Right ventricle myocardium superior (tissue), 1 donor: ENCODE data around the gene EFCAB12. TPM values are rescaled to one million over a fixed set of nuclear protein-coding genes. Genes with fewer than 3 reads are reported as not detected.
"Not testable (repeated sequence)": the region's sequence is repeated elsewhere in the genome, so short reads cannot be mapped to it uniquely, and the experiment has no call there.

Experiments used
- ATAC-seq: fragments of 200-7000 bp; cut with Tn5 transposase; one replicate; pipeline ENCODE4 v1.9.1; 2020; ENCODE audit warnings: mild to moderate bottlenecking; ENCODE audit not compliant: poor library complexity
- DNase-seq: peaks from one replicate; pipeline ENCODE4 v3.0.0-alpha.2; 2020
- intact Hi-C: fragments of 100-400 bp; cut with DNase I; formaldehyde crosslinking; loops from one replicate; pipeline ENCODE4 v1.11.2; 2022
- total RNA-seq: library from RNA; stranded (reverse); fragmentation: NEBNext Ultra II Directional; extraction: Animal tissue kit (Norgen Biotek cat#: 25700); gene quantifications from one replicate; pipeline ENCODE4 v1.2.1, GENCODE V29; 2021
- donor health status: DM: no; HTN: yes; CAD: no; lungs with severe emphysema.

The EFCAB12 gene
- total RNA-seq, 1 donor from 2014 or later = not detected

GRCh38 chr3:129384594-129385323 is 43.7 kb downstream of the EFCAB12 start:
- no peak for ATAC-seq
- intact Hi-C loops = loop anchor here (10.0 kb wide), 1 partner anchor 440 kb away; no protein-coding TSS in a partner anchor
- no peak for DNase-seq

- intact Hi-C loops = loop anchor here (10.0 kb wide), 1 partner anchor 441 kb away; no protein-coding TSS in a partner anchor
- DNase-seq, ATAC-seq: not testable (repeated sequence)
Observed at GRCh38 chr3:129384103-129384502, 44.3 kb downstream of the EFCAB12 start.

DNA sequence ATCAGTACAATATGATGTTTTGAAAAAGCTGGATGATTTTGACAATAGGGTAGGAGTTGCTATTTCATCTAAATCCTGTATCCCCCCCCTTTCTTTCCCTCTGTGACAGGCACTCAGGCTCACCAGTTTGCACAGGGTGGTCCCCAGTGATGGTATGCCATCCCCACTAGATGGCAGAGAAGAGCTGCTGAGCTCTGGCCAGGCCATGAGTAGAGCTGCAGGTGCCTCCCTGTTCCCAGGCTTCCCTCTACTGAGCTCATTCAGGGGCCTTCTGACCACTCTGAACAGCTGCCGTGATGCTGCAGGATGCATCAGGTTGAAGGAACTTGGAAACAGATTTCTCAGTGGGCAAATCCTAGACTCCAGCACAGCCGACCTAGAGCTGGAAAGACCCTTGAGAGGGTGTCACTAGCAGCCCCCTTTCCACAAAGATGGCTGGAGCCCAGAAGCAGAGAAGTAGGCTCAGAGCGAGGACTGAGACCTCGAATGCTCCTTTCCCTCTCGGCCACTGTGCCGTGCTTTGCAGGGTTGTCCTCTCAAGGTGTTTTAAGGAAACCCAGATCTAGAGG is 45.1 kb downstream of the EFCAB12 start:
- intact Hi-C loops = loop anchor here (10.0 kb wide), 1 partner anchor 441 kb away; no protein-coding TSS in a partner anchor
- ATAC-seq (peak; percentile 88), DNase-seq (peak; percentile 49)

DNA sequence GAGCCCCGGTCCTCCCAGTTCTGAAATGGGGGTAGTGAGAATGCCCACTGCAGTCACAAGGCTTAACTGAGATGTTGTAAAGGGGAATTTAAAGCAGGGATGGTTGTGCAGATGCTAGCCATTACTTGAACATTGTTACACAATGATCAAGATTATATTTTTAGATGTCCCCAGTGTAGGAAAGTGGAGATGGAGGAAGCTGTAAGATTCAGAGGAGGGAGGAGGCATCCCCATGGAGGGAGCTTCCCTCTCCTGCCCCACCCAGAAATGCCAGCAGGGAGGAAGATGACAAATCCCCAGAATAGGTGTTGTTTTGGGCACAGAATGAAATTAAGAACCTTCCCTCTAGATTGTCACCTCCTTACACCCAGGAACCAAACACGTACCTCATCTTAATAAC is 46.1 kb downstream of the EFCAB12 start:
- DNase-seq (no peak), ATAC-seq (no peak)
- intact Hi-C loops = loop anchor here (10.0 kb wide), 1 partner anchor 442 kb away; no protein-coding TSS in a partner anchor

GRCh38 chr3:129379582-129380358 is 48.7 kb downstream of the EFCAB12 start:
- no peak for ATAC-seq
- intact Hi-C loops = loop anchor here (10.0 kb wide), 1 partner anchor 445 kb away; no protein-coding TSS in a partner anchor

DNA sequence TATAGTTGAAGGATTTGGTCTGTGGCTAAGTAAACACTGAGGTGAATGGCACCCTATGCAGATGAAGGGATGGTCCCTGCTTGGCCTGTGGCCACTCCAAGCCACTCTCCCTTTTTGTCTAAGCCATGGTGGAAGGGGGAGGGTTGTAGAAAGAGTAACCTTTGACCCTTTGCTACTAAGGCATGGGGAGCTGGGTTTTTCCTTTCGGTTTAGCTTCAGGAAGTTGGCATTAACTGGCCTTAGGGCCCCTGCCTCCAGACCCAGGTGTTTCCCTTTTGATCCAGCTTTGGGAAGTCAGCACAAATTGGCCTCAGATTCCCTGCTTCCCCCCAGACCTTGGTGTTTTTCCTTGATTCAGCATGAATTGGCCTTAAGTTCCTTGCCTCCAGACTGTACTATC is 49.5 kb downstream of the EFCAB12 start:
- intact Hi-C loops = no loop called here
- DNase-seq (no peak), ATAC-seq (no peak)

More at GRCh38 chr3:129379582-129380358, 48.7 kb downstream of the EFCAB12 start:
- DNase-seq = no peak

DNA sequence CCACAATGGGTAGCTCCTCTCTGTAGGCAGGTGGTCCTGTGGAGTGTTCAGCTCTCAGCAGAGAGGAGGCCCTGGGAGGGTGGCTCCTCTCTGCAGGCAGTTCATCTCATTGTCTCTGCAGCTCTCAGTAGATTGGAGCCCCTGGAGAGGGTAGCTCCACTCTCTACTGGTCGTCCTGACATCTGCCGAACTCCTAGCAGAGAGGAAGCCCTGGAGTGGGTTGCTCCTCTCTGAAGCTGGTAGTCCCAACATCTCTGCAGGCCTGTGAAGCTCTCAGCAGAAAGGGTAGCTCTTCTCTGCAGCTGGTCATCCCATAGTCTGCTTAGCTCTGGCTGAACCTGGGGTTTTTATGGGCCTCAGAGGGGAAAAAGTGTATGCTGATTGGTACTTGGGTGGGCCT is 50.8 kb downstream of the EFCAB12 start:
- DNase-seq (no peak), ATAC-seq (no peak)
- intact Hi-C loops = no loop called here

GRCh38 chr3:129375099-129375498 is 53.3 kb downstream of the EFCAB12 start:
- ATAC-seq (no peak), DNase-seq (no peak)
- intact Hi-C loops = no loop called here

- DNase-seq (no peak), ATAC-seq (no peak)
- intact Hi-C loops = no loop called here
Observed at GRCh38 chr3:129371041-129371826, 57.2 kb downstream of the EFCAB12 start.

DNA sequence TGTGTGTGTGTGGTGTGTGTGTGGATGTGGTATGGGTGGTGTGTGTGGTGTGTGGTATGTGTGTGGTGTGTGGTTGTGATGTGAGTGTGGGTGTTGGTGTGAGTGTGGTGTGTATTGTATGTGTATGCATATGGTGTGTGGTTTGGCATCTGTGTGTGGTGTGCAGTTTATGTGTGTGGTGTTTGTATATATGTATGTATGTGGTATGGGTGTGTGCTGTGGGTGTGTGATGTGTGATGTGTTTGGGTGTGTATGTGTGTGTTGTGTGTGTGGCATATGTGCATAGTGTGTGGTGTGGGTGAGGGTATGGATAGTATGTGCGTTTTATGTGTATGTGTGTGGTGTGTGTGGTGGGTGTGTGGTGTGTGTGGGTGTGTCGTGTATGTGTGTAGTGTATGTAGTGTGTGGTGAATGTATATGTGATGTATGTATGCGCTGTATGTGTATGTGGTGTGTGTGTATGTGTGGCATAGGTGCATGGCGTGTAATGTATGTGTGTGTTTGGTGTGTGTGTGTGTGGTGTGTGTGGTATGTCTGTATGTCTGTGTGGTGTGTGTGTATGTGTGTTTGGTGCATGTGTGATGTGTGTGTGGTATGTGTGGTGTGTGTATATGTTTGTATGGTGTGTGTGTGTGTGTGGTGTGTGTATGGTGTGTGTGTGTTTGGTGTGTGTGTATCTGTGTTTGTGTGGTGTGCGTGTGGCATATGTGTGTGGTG is 58.0 kb downstream of the EFCAB12 start:
- no peak for DNase-seq
- ATAC-seq = no peak
- intact Hi-C loops = no loop called here

GRCh38 chr3:129369711-129370110 is 58.7 kb downstream of the EFCAB12 start:
- no peak for DNase-seq
- intact Hi-C loops = no loop called here
- ATAC-seq = no peak

DNA sequence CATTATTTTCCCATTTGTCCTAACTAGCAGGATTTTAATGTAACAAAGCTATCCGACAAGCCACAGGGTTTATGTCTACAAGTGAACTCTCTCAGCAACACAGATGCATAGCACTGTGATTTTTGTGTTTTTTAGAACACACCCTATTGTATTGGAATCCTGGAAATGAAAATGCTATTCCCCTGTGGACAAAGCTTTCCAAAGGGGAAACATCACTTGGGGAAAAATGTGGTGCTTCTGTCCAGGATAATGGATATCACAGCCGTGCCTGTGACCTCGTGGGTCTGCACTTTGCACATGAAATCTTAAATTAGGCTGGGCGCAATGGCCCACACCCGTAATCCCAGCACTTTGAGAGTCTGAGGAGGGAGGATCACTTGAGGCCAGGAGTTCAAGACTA is 60.6 kb downstream of the EFCAB12 start:
- no peak for DNase-seq
- no peak for ATAC-seq
- intact Hi-C loops = no loop called here

DNA sequence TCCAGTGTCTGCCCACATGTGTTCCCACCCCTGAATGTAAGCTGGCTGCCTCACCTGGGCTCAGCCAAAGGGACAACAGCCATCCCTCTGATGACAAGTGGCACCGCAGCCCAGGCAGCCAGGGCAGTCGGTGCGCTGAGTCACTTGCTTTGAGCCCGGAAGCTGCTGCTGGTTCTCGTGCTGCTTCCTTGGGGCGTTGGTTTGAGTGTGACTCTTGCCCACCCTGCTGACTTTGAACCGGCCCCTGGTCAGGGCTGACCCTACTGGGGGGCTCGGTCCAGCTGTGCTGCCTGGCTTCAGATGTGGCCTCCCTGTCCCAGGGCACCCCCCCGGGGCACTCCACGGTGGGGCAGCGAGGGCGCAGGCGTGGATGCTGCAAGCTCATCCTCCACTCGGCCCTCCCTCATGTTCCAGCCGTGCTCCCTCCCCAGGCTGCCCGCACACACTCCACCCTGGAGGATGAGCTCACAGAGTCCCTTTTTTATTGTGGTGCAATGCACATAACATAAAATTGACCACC is 62.1 kb downstream of the EFCAB12 start:
- intact Hi-C loops = no loop called here
- DNase-seq (no peak), ATAC-seq (no peak)

DNA sequence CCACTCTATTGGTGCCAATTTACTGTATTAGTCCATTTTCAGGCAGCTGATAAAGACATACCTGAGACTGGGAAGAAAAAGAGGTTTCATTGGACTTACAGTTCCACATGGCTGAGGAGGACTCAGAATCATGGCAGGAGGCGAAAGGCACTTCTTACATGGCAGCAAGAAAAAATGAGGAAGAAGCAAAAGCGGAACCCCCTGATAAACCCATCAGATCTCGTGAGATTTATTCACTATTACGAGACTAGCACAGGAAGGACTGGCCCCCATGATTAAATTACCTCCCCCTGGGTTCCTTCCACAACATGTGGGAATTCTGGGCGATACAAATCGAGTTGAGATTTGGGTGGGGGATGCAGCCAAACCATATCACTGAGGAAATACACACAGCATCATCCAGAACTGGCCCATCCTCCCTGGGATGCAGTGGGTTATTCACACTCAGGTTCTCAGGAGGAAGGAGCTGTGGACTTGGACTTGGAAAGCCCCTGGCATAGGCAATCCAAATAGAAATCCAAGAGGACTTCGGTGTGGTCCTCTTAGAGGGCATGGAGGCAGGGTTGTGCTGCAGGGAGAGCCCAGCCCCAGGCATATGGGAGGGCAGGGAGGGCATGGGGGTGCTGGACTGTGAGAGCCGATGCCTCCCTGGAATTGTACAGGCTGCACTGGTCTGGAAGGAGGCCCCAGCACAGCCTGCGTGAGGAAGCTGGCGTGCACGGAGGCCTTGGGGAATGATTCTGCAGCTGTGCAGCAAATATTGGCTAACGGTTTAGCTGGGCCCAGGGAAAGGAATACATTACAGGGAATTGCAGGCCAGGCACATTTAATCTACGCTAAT is 62.9 kb downstream of the EFCAB12 start:
- DNase-seq = peak; percentile 61
- peak; percentile 79 for ATAC-seq
- intact Hi-C loops = no loop called here

DNA sequence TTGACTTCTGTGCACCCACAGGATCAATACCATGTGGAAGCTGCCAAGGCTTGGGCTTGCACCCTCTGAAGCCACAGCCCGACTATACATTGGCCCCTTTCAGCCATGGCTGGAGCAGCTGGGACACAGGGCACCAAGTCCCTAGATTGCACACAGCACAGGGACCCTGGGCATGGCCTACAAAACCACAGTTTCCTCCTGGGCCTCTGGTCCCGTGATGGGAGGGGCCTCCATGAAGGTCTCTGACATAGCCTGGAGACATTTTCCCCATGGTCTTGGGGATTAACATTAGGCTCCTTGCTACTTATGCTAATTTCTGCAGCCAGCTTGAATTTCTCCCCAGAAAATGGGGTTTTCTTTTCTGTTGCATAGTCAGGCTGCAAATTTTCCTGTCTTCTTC is 63.6 kb downstream of the EFCAB12 start:
- intact Hi-C loops = not testable (repeated sequence)

DNA sequence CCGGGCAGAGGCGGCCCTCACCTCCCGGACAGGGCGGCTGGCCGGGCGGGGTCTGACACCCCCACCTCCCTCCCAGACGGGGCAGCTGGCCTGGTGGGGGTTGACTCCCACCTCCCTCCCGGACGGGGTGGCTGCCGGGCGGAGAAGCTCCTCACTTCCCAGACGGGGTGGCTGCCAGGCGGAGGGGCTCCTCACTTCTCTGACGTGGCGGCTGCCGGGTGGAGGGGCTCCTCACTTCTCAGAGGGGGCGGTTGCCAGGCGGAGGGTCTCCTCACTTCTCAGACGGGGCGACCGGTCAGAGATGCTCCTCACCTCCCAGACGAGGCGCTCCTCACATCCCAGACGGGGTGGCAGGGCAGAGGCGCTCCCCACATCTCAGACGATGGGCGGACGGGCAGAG is 65.1 kb downstream of the EFCAB12 start:
- ATAC-seq, DNase-seq, intact Hi-C loops: not testable (repeated sequence)

More for the DNA sequence above, 63.6 kb downstream of the EFCAB12 start:
- not testable (repeated sequence) for DNase-seq, ATAC-seq
